ENCODE measurements around the gene MTMR3.

DNA sequence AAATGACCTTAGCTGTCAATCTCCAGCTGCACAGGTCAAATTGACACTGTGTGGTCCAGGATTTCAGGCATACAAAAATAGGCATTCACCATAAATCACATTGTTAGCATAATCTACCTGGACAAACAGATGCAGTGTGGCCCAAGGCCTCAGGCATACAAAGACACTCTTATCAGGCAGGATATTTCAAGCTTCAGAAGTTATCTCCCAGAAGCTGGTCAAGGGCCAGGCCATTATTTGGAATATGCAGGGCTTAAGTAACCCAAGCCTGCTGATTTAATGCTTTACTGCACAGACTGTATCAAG lies 171.7 kb downstream of the MTMR3 start:
- no peak for TF ChIP-seq EZH2 (IDR thresholded peaks at IDR 0.05; ENCODE audit: insufficient read depth, poor library complexity, severe bottlenecking)
- no peak for TF ChIP-seq EZH2phosphoT487 (IDR thresholded peaks at IDR 0.05; ENCODE audit: insufficient read depth, low read depth)

Measured in GM23248 (cell line).